AG04450 (cell line): ENCODE measurements around the gene ZNF276. TPM values are rescaled to one million over a fixed set of nuclear protein-coding genes. Genes with fewer than 3 reads are reported as not detected.
"Not testable (repeated sequence)": the region's sequence is repeated elsewhere in the genome, so short reads cannot be mapped to it uniquely, and the experiment has no call there.

Experiments used
- CTCF ChIA-PET: fragments of 300-600, 350-600 bp; formaldehyde crosslinking; extraction: SDS; loops from one replicate; lab custom pipeline; 2022; ENCODE audit warnings: antibody characterized with exemption, inconsistent platforms; lab: Charles Lee
- POLR2A ChIA-PET: fragments of 350-600 bp; formaldehyde crosslinking; extraction: SDS; loops from one replicate; lab custom pipeline; 2021; ENCODE audit warnings: antibody characterized with exemption, inconsistent platforms; lab: Yijun Ruan, JAX
- DNase-seq: peaks from one replicate; pipeline ENCODE4 v3.0.0-alpha.2; 2011; ENCODE audit warnings: low read depth, low spot score
- H3K27ac ChIP-seq: one replicate; pipeline ENCODE4 v1.5.1; 2012; ENCODE audit warnings: low read depth, low read length, control low read depth
- H3K27me3 ChIP-seq: one replicate; pipeline ENCODE4 v1.6.0; 2012; ENCODE audit warnings: low read length; ENCODE audit not compliant: control insufficient read depth, insufficient read depth
- H3K4me3 ChIP-seq: 2 replicates; pipeline ENCODE4 v1.5.1; 2011; ENCODE audit warnings: mild to moderate bottlenecking, low read depth, low read length, control low read depth
- H3K9me3 ChIP-seq: 2 replicates; pipeline ENCODE4 v1.5.1; 2012; ENCODE audit warnings: low read length; ENCODE audit not compliant: control insufficient read depth, insufficient read depth
- polyA minus RNA-seq: library from RNA; depleted of rRNA, polyadenylated mRNA; stranded (reverse); fragments of >200 nt; gene quantifications from 2 replicates; pipeline ENCODE4 v1.2.3, GENCODE V29; 2011; rRNA and poly(A)+ RNA removed
- polyA plus RNA-seq: library from polyadenylated mRNA; depleted of rRNA; stranded (reverse); fragments of >200 nt; gene quantifications from 2 replicates; pipeline ENCODE4 v1.2.3, GENCODE V29; 2011; rRNA removed
- TF ChIP-seq, protein P1 (sequence below): IDR thresholded peaks from 2 replicates; pipeline ENCODE4 v1.5.1; 2011; ENCODE audit warnings: low read depth, low read length, control low read depth, inconsistent platforms

Gene ZNF276, protein sequence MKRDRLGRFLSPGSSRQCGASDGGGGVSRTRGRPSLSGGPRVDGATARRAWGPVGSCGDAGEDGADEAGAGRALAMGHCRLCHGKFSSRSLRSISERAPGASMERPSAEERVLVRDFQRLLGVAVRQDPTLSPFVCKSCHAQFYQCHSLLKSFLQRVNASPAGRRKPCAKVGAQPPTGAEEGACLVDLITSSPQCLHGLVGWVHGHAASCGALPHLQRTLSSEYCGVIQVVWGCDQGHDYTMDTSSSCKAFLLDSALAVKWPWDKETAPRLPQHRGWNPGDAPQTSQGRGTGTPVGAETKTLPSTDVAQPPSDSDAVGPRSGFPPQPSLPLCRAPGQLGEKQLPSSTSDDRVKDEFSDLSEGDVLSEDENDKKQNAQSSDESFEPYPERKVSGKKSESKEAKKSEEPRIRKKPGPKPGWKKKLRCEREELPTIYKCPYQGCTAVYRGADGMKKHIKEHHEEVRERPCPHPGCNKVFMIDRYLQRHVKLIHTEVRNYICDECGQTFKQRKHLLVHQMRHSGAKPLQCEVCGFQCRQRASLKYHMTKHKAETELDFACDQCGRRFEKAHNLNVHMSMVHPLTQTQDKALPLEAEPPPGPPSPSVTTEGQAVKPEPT
- polyA plus RNA-seq: 5.0 and 7.7 TPM in 2 replicates
- polyA minus RNA-seq: 5.1 and 9.8 TPM in 2 replicates

DNA sequence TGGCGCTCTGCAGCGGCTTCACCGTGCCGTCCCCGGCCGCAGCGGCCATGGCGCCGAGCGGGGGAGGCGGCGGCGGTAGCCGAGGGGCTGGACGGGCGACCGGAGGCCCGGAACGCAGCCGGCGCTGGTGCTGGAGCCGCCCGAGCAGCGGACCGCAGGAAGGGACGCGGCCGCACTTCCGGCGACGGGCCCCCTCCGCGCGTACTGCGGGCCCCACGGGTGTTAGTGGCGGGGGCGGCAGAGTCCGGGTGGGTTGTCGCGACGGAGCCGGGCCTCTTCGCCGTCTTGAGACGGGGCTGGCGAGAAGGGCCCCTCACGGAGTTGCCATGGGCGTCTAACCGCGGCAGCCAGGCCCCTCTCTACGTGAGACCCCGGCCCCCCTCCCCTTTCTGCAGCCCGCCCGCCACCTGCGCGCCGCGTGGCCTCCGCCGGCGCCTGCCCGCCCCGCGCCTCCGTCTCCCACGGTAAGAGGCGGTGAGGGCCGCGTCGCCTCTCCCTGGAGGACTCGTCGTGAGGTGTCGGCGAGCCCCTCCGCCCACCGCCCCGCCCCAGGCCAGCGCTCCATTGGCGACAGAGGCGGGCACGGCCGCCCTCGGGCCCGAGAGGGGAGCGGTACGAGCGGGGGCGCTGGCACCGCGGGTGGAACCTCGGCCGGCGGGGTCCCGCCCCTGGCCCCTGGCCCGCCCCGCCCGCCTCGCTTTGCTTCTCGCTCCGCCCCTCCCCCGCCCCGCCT is at the start of gene ZNF276, which contains the start of gene VPS9D1:
ZNF276 (plus strand) TSS at position 725 of the 733 bp plus-strand sequence. CDS start 104 bp downstream, outside the sequence.
VPS9D1 (minus strand) TSS at position 86 of the 733 bp plus-strand sequence; CDS start at position 49, 37 bp downstream.
- Histone ChIP-seq H3K27me3 (no peaks in the 10 kb centered on the region), H3K4me3 (peak within 1 kb of the TSS; percentile 90), H3K27ac (peak within 1 kb of the TSS; percentile 82), H3K9me3 (no peaks in the 10 kb centered on the region; the same call in 1 of the 2 replicates)
- POLR2A ChIA-PET: interaction anchor here (0.9 kb wide), 1 partner anchor 15 kb away, joined by 4 read pairs; no protein-coding TSS in a partner anchor
- DNase-seq: no peak
- CTCF ChIA-PET: interaction anchor here (2.0 kb wide), 1 partner anchor 15 kb away, joined by 7 read pairs; no protein-coding TSS in a partner anchor
- TF ChIP-seq, protein P1, sequence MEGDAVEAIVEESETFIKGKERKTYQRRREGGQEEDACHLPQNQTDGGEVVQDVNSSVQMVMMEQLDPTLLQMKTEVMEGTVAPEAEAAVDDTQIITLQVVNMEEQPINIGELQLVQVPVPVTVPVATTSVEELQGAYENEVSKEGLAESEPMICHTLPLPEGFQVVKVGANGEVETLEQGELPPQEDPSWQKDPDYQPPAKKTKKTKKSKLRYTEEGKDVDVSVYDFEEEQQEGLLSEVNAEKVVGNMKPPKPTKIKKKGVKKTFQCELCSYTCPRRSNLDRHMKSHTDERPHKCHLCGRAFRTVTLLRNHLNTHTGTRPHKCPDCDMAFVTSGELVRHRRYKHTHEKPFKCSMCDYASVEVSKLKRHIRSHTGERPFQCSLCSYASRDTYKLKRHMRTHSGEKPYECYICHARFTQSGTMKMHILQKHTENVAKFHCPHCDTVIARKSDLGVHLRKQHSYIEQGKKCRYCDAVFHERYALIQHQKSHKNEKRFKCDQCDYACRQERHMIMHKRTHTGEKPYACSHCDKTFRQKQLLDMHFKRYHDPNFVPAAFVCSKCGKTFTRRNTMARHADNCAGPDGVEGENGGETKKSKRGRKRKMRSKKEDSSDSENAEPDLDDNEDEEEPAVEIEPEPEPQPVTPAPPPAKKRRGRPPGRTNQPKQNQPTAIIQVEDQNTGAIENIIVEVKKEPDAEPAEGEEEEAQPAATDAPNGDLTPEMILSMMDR: no peak

DNA sequence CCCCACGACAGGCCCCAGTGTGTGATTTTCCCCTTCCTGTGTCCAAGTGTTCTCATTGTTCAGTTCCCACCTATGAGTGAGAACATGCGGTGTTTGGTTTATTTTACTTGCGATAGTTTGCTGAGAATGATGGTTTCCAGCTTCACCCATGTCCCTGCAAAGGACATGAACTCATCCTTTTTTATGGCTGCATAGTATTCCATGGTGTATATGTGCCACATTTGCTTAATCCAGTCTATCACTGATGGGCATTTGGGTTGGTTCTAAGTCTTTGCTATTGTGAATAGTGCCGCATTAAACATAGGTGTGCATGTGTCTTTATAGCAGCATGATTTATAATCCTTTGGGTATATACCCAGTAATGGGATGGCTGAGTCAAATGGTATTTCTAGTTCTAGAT is 49.8 kb upstream of the ZNF276 start:
- not testable (repeated sequence) for H3K9me3 ChIP-seq, DNase-seq, H3K27me3 ChIP-seq, H3K4me3 ChIP-seq, H3K27ac ChIP-seq
- POLR2A ChIA-PET: interaction anchor here (1.6 kb wide), 1 partner anchor 15 kb away, joined by 6 read pairs; the partner anchor contains the start of gene CDK10
- CTCF ChIA-PET: interaction anchor here (0.7 kb wide), 1 partner anchor 189 kb away, joined by 3 read pairs; no protein-coding TSS in a partner anchor

DNA sequence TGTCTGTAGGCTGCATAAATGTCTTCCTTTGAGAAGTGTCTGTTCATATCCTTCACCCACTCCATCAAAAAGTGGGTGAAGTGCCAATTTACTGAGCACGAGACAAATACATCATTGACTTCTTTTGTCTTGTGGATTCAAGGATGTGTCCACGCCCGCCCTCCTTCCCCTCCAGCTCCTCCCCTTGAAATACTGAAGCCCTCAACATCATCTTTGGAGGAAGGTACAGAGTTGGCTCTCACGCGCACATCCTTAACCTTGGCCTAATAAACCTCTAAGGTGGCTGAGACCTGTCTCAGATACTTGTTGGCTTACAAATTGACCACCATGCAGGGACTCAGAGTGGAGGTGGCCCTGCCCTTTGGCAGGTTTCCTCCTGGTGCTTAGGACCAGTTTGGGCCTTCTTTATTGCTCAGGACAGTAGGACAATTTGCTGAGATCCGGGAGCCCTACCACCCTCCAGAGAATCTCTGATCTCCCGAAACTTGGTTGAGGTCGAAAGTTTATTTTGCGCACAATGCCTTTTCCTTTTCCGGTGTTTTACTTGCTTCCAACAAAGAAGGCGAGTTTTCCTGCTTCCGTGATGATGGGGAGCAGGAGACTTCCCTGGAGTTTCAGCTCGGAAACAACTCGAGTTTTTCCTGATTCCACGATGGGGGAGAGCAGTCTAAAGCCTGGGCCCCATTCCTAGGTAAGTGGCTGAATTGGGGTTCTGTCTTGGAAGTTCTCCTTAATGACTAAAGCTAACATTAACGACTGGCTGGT is 49.0 kb upstream of the ZNF276 start:
- POLR2A ChIA-PET: no interaction called here
- no peak for DNase-seq
- no peaks in the 10 kb centered on the region; the same call in 1 of the 2 replicates for H3K9me3 ChIP-seq
- H3K27me3 ChIP-seq: no peaks in the 10 kb centered on the region
- no peak overlapping the region for H3K27ac ChIP-seq
- no peak overlapping the region for H3K4me3 ChIP-seq
- TF ChIP-seq, protein P1: no peak
- CTCF ChIA-PET: no interaction called here

DNA sequence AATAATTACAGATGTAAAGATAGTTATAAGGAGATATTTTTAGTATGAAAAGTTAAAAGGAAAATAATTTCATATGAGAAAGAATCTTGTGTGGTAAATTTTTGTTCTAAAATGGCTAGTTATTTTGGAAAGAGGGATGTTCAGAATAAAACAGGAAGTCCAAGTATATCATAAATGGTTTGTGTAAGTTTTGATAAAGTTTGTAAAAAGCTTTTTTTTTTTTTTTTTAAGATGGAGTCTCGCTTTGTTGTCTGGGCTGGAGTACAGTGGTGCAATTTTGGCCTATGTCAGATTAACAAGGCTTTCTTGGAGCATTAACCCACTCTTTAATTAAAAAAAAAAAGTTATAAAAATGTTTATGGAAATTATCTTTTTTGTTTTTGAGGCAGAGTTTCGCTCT is 43.1 kb upstream of the ZNF276 start:
- CTCF ChIA-PET: interaction anchor here (0.6 kb wide), 1 partner anchor 342 kb away, joined by 4 read pairs; no protein-coding TSS in a partner anchor

More for the DNA sequence above, 43.1 kb upstream of the ZNF276 start:
- Histone ChIP-seq H3K27ac (no peak overlapping the region), H3K27me3 (no peaks in the 10 kb centered on the region), H3K9me3 (peaks cover 21% of the 10 kb centered on the region), H3K4me3 (no peak overlapping the region)
- no peak for DNase-seq
- POLR2A ChIA-PET: no interaction called here
- TF ChIP-seq, protein P1: no peak
